ENCODE measurements around the gene MGAT5. TPM values are rescaled to one million over a fixed set of nuclear protein-coding genes. Genes with fewer than 3 reads are reported as not detected.

Gene MGAT5
- total RNA-seq = 25.8 and 26.2 TPM in 2 replicates

GRCh38 chr2:134253804-134254203 is at the start of gene MGAT5:
MGAT5 (plus strand) TSS chr2:134254072; CDS start chr2:134254404, 332 bp downstream.
- no peak within 1 kb of the TSS for H3K4me3 Mint-ChIP-seq

GRCh38 chr2:134205087-134205486 is 48.8 kb upstream of the MGAT5 start:
- Mint-ChIP-seq H3K4me3 (no peak overlapping the region), H3K27ac (no peak overlapping the region), H3K27me3 (ENCODE audit: insufficient read depth) (peaks cover 3% of the 10 kb centered on the region), H3K36me3 (ENCODE audit: low read depth) (no peaks in the 10 kb centered on the region), H3K9me3 (no peaks in the 10 kb centered on the region), H3K4me1 (ENCODE audit: low read depth) (no peaks in the 10 kb centered on the region)
- intact Hi-C loops (cut with micrococcal nuclease) = loop anchor here (5.0 kb wide), 1 partner anchor 88 kb away; no protein-coding TSS in a partner anchor
- no peak for DNase-seq (ENCODE audit: low spot score)

More at GRCh38 chr2:134253804-134254203, at the start of gene MGAT5:
- Mint-ChIP-seq H3K27ac (no peak within 1 kb of the TSS), H3K4me1 (ENCODE audit: low read depth) (peaks cover 63% of the 10 kb centered on the region), H3K36me3 (ENCODE audit: low read depth) (peaks cover 15% of the 10 kb centered on the region), H3K27me3 (ENCODE audit: insufficient read depth) (peaks cover 19% of the 10 kb centered on the region), H3K9me3 (no peaks in the 10 kb centered on the region)
- no peak for DNase-seq (ENCODE audit: low spot score)
- intact Hi-C loops (cut with micrococcal nuclease) = loop anchor here (1.0 to 5.0 kb wide), 4 partner anchors 17 to 368 kb away; no protein-coding TSS in a partner anchor

GRCh38 chr2:134206031-134206430 is 47.8 kb upstream of the MGAT5 start:
- H3K9me3 Mint-ChIP-seq = no peaks in the 10 kb centered on the region
- H3K27ac Mint-ChIP-seq = no peak overlapping the region
- no peak for DNase-seq (ENCODE audit: low spot score)
- peaks cover 3% of the 10 kb centered on the region for H3K27me3 Mint-ChIP-seq (ENCODE audit: insufficient read depth)
- intact Hi-C loops (cut with micrococcal nuclease) = loop anchor here (5.0 kb wide), 1 partner anchor 89 kb away; no protein-coding TSS in a partner anchor
- no peaks in the 10 kb centered on the region for H3K36me3 Mint-ChIP-seq (ENCODE audit: low read depth)
- H3K4me1 Mint-ChIP-seq (ENCODE audit: low read depth) = no peaks in the 10 kb centered on the region
- no peak overlapping the region for H3K4me3 Mint-ChIP-seq

GRCh38 chr2:134206573-134206972 is 47.3 kb upstream of the MGAT5 start:
- no peak for DNase-seq (ENCODE audit: low spot score)
- Mint-ChIP-seq H3K9me3 (no peaks in the 10 kb centered on the region), H3K36me3 (ENCODE audit: low read depth) (no peaks in the 10 kb centered on the region), H3K27me3 (ENCODE audit: insufficient read depth) (peaks cover 3% of the 10 kb centered on the region), H3K27ac (no peak overlapping the region), H3K4me1 (ENCODE audit: low read depth) (no peaks in the 10 kb centered on the region), H3K4me3 (no peak overlapping the region)
- intact Hi-C loops (cut with micrococcal nuclease) = loop anchor here (5.0 kb wide), 1 partner anchor 89 kb away; no protein-coding TSS in a partner anchor

GRCh38 chr2:134207589-134208209 is 46.2 kb upstream of the MGAT5 start:
- Mint-ChIP-seq H3K27me3 (ENCODE audit: insufficient read depth) (peaks cover 3% of the 10 kb centered on the region), H3K9me3 (no peaks in the 10 kb centered on the region), H3K27ac (no peak overlapping the region), H3K4me1 (ENCODE audit: low read depth) (no peaks in the 10 kb centered on the region), H3K4me3 (no peak overlapping the region), H3K36me3 (ENCODE audit: low read depth) (no peaks in the 10 kb centered on the region)
- peak; percentile 16 for DNase-seq (ENCODE audit: low spot score)
- intact Hi-C loops (cut with micrococcal nuclease) = loop anchor here (5.0 kb wide), 1 partner anchor 90 kb away; no protein-coding TSS in a partner anchor

GRCh38 chr2:134208825-134209224 is 45.0 kb upstream of the MGAT5 start:
- Mint-ChIP-seq H3K9me3 (no peaks in the 10 kb centered on the region), H3K27me3 (ENCODE audit: insufficient read depth) (peaks cover 3% of the 10 kb centered on the region), H3K4me3 (no peak overlapping the region), H3K4me1 (ENCODE audit: low read depth) (no peaks in the 10 kb centered on the region), H3K36me3 (ENCODE audit: low read depth) (no peaks in the 10 kb centered on the region), H3K27ac (no peak overlapping the region)
- intact Hi-C loops (cut with micrococcal nuclease) = loop anchor here (5.0 kb wide), 1 partner anchor 92 kb away; no protein-coding TSS in a partner anchor
- no peak for DNase-seq (ENCODE audit: low spot score)

GRCh38 chr2:134212746-134213145 is 41.1 kb upstream of the MGAT5 start:
- no peak for DNase-seq (ENCODE audit: low spot score)
- Mint-ChIP-seq H3K36me3 (ENCODE audit: low read depth) (peaks cover 2% of the 10 kb centered on the region), H3K27me3 (ENCODE audit: insufficient read depth) (peaks cover 3% of the 10 kb centered on the region), H3K27ac (no peak overlapping the region), H3K9me3 (peaks cover 5% of the 10 kb centered on the region), H3K4me3 (no peak overlapping the region), H3K4me1 (ENCODE audit: low read depth) (peaks cover 20% of the 10 kb centered on the region)
- intact Hi-C loops (cut with micrococcal nuclease) = no loop called here

- Mint-ChIP-seq H3K4me1 (ENCODE audit: low read depth) (peaks cover 38% of the 10 kb centered on the region), H3K27me3 (ENCODE audit: insufficient read depth) (peaks cover 7% of the 10 kb centered on the region), H3K27ac (peak overlapping the region; percentile 14), H3K4me3 (no peak overlapping the region), H3K9me3 (peaks cover 5% of the 10 kb centered on the region), H3K36me3 (ENCODE audit: low read depth) (peaks cover 2% of the 10 kb centered on the region)
- intact Hi-C loops (cut with micrococcal nuclease) = no loop called here
- no peak for DNase-seq (ENCODE audit: low spot score)
Measured at GRCh38 chr2:134216152-134216829, 37.6 kb upstream of the MGAT5 start.

- peaks cover 9% of the 10 kb centered on the region for H3K27me3 Mint-ChIP-seq (ENCODE audit: insufficient read depth)
- peaks cover 2% of the 10 kb centered on the region for H3K36me3 Mint-ChIP-seq (ENCODE audit: low read depth)
- no peak for DNase-seq (ENCODE audit: low spot score)
- H3K27ac Mint-ChIP-seq = peak overlapping the region; percentile 57
- intact Hi-C loops (cut with micrococcal nuclease) = no loop called here
- peaks cover 5% of the 10 kb centered on the region for H3K9me3 Mint-ChIP-seq
- H3K4me3 Mint-ChIP-seq = no peak overlapping the region
- peaks cover 38% of the 10 kb centered on the region for H3K4me1 Mint-ChIP-seq (ENCODE audit: low read depth)
Measured at GRCh38 chr2:134217351-134217750, 36.5 kb upstream of the MGAT5 start.

- H3K36me3 Mint-ChIP-seq (ENCODE audit: low read depth) = peaks cover 2% of the 10 kb centered on the region
- peaks cover 9% of the 10 kb centered on the region for H3K27me3 Mint-ChIP-seq (ENCODE audit: insufficient read depth)
- peak overlapping the region; percentile 57 for H3K27ac Mint-ChIP-seq
- DNase-seq (ENCODE audit: low spot score) = no peak
- H3K4me1 Mint-ChIP-seq (ENCODE audit: low read depth) = peaks cover 38% of the 10 kb centered on the region
- H3K4me3 Mint-ChIP-seq = peak overlapping the region; percentile 48
- intact Hi-C loops (cut with micrococcal nuclease) = loop anchor here (1.0 kb wide), 7 partner anchors 15 to 194 kb away; no protein-coding TSS in a partner anchor
- peaks cover 5% of the 10 kb centered on the region for H3K9me3 Mint-ChIP-seq
Measured at GRCh38 chr2:134217924-134218323, 35.9 kb upstream of the MGAT5 start.

GRCh38 chr2:134218414-134218813 is 35.5 kb upstream of the MGAT5 start:
- H3K4me1 Mint-ChIP-seq (ENCODE audit: low read depth) = peaks cover 38% of the 10 kb centered on the region

GRCh38 chr2:134218930-134219658 is 34.8 kb upstream of the MGAT5 start:
- Mint-ChIP-seq H3K36me3 (ENCODE audit: low read depth) (peaks cover 2% of the 10 kb centered on the region), H3K27me3 (ENCODE audit: insufficient read depth) (peaks cover 9% of the 10 kb centered on the region), H3K9me3 (peaks cover 5% of the 10 kb centered on the region), H3K4me3 (no peak overlapping the region), H3K27ac (peak overlapping the region; percentile 75), H3K4me1 (ENCODE audit: low read depth) (peaks cover 40% of the 10 kb centered on the region)
- DNase-seq (ENCODE audit: low spot score) = peak; percentile 11
- intact Hi-C loops (cut with micrococcal nuclease) = loop anchor here (1.0 kb wide), 7 partner anchors 14 to 193 kb away; no protein-coding TSS in a partner anchor

More at GRCh38 chr2:134218414-134218813, 35.5 kb upstream of the MGAT5 start:
- Mint-ChIP-seq H3K9me3 (peaks cover 5% of the 10 kb centered on the region), H3K27ac (peak overlapping the region; percentile 57), H3K36me3 (ENCODE audit: low read depth) (peaks cover 2% of the 10 kb centered on the region), H3K27me3 (ENCODE audit: insufficient read depth) (peaks cover 9% of the 10 kb centered on the region), H3K4me3 (peak overlapping the region; percentile 48)
- intact Hi-C loops (cut with micrococcal nuclease) = loop anchor here (1.0 kb wide), 7 partner anchors 15 to 194 kb away; no protein-coding TSS in a partner anchor
- no peak for DNase-seq (ENCODE audit: low spot score)

Data from activated T-helper 1 cell treated with anti-CD3 and anti-CD28 coated beads, Interleukin-12 subunit alpha, Interleukin-12 subunit beta, Interleukin-2, Interleukin-4 antibody, amounts not matched to agents 30 ng/mL and 10 ng/mL and 1 ng/mL, durations not matched to agents 14 hours and 24 hours and 36 hours (primary cell).